Endothelial cell of umbilical vein (primary cell): ENCODE results near the gene ENOPH1. TPM values are rescaled to one million over a fixed set of nuclear protein-coding genes. Genes with fewer than 3 reads are reported as not detected.

ENCODE experiments used
- BruUV-seq: library from RNA; stranded (reverse); fragments of 400-500 nt; replicated peaks from 2 replicates; lab custom pipeline; 2021; lab: Mats Ljungman, UMichigan
- CTCF ChIA-PET: fragments of 300-600, 350-600 bp; sonication (Branson Sonifier 250); formaldehyde crosslinking; loops from one replicate; lab custom pipeline; 2021; ENCODE audit warnings: antibody characterized with exemption, inconsistent platforms; lab: Charles Lee
- POLR2A ChIA-PET: fragments of 300-600, 350-600 bp; sonication (Branson Sonifier 250); formaldehyde crosslinking; loops from one replicate; lab custom pipeline; 2021; ENCODE audit warnings: antibody characterized with exemption, inconsistent platforms; lab: Charles Lee
- DNase-seq: peaks from one replicate; pipeline ENCODE4 v3.0.0-alpha.2; 2011; ENCODE audit warnings: low read depth, low spot score
- FAIRE-seq: peaks from 2 replicates; lab custom pipeline; 2011; peaks lifted over from hg19 to GRCh38; lab: Jason Lieb, UNC
- H2AFZ ChIP-seq: 2 replicates; pipeline ENCODE4 v1.6.0; 2012; ENCODE audit warnings: low read depth, low read length, control low read depth, inconsistent platforms
- H3K27ac ChIP-seq: 2 replicates; pipeline ENCODE4 v1.5.1; 2011; ENCODE audit warnings: low read depth, mild to moderate bottlenecking, control low read depth, low read length, moderate library complexity; ENCODE audit not compliant: insufficient read depth
- H3K27me3 ChIP-seq, 2 experiments: 2 replicates each; pipeline versions ENCODE4 v1.6.0 to v1.6.1; 2011; ENCODE audit warnings: low read length in 2 of 2, mixed read lengths in 1 of 2; ENCODE audit not compliant: control insufficient read depth in 2 of 2, insufficient read depth in 2 of 2
- H3K36me3 ChIP-seq, 2 experiments: 2 replicates in 1 of 2; 3 replicates in 1 of 2; pipeline ENCODE4 v1.5.1; 2011; ENCODE audit warnings: low read length in 2 of 2, mild to moderate bottlenecking in 1 of 2, moderate library complexity in 1 of 2; ENCODE audit not compliant: control insufficient read depth in 2 of 2, insufficient read depth in 2 of 2; ENCODE audit errors: extremely low read depth in 1 of 2
- H3K4me1 ChIP-seq: 3 replicates; pipeline ENCODE4 v1.5.1; 2011; ENCODE audit warnings: mild to moderate bottlenecking, low read length; ENCODE audit not compliant: control insufficient read depth, insufficient read depth; ENCODE audit errors: extremely low read depth
- H3K4me2 ChIP-seq: 2 replicates; pipeline ENCODE4 v1.6.1; 2011; ENCODE audit warnings: low read length, control low read depth, mixed read lengths; ENCODE audit not compliant: insufficient read depth
- H3K4me3 ChIP-seq, 3 experiments: fragments of 200-600 bp in 1 of 3; sonication (generic), shearing (Covaris generic) in 1 of 3; replicated peaks in 1 of 3; 2 replicates each; pipeline ENCODE4 v1.5.1; 2011 to 2016; ENCODE audit warnings: control low read depth in 3 of 3, low read length in 3 of 3, mild to moderate bottlenecking in 2 of 3, inconsistent platforms in 1 of 3, low read depth in 1 of 3, moderate library complexity in 1 of 3; ENCODE audit not compliant: insufficient read depth in 1 of 3
- H3K79me2 ChIP-seq: 2 replicates; pipeline ENCODE4 v1.6.0; 2012; ENCODE audit warnings: low read length, inconsistent platforms; ENCODE audit not compliant: control insufficient read depth, insufficient read depth
- H3K9ac ChIP-seq: replicated peaks from 2 replicates; pipeline ENCODE3; 2011; ENCODE audit warnings: low read length, control low read depth; ENCODE audit not compliant: insufficient read depth; ENCODE audit errors: extremely low read depth
- H3K9me1 ChIP-seq: replicated peaks from 3 replicates; pipeline ENCODE4 v1.6.0; 2011; ENCODE audit warnings: mild to moderate bottlenecking, low read length; ENCODE audit not compliant: control insufficient read depth, insufficient read depth; ENCODE audit errors: extremely low read depth
- H3K9me3 ChIP-seq: replicated peaks from 2 replicates; pipeline ENCODE4 v1.5.1; 2012; ENCODE audit warnings: low read length, inconsistent platforms; ENCODE audit not compliant: control insufficient read depth, insufficient read depth
- H4K20me1 ChIP-seq: replicated peaks from 2 replicates; pipeline ENCODE3; 2011; ENCODE audit warnings: mild to moderate bottlenecking, low read length; ENCODE audit not compliant: control insufficient read depth, insufficient read depth; ENCODE audit errors: extremely low read depth
- CTCF ChIP-seq, 2 donors: IDR thresholded peaks; 1 replicate in 1 of 2; 2 replicates in 1 of 2; pipeline ENCODE4 v1.5.1; 2011; ENCODE audit warnings: low read length in 2 of 2, mild to moderate bottlenecking in 2 of 2, moderate library complexity in 2 of 2, control low read depth in 1 of 2, inconsistent platforms in 1 of 2, low read depth in 1 of 2; ENCODE audit not compliant: insufficient read depth in 1 of 2; ENCODE audit errors: extremely low read depth in 1 of 2
- EZH2 ChIP-seq: IDR thresholded peaks from 2 replicates; pipeline ENCODE4 v1.6.1; 2012; ENCODE audit warnings: borderline replicate concordance, low read depth, mild to moderate bottlenecking, moderate library complexity, low read length, inconsistent platforms; ENCODE audit not compliant: severe bottlenecking
- FOS ChIP-seq: IDR thresholded peaks from 2 replicates; pipeline ENCODE4 v1.6.1; 2011; ENCODE audit warnings: mild to moderate bottlenecking, low read length, moderate library complexity, borderline replicate concordance; ENCODE audit not compliant: insufficient read depth
- GATA2 ChIP-seq: IDR thresholded peaks from 2 replicates; pipeline ENCODE4 v1.7.0; 2011; ENCODE audit warnings: low read depth, mild to moderate bottlenecking, moderate library complexity, mixed read lengths, low read length; ENCODE audit not compliant: insufficient read length, insufficient read depth
- JUN ChIP-seq: IDR thresholded peaks from 2 replicates; pipeline ENCODE4 v1.6.1; 2011; ENCODE audit warnings: borderline replicate concordance, low read depth; ENCODE audit not compliant: insufficient read length, insufficient read depth
- MYC ChIP-seq: IDR thresholded peaks from one replicate; pipeline ENCODE4 v1.6.1; 2011; ENCODE audit warnings: mild to moderate bottlenecking, low read depth, low read length
- POLR2A ChIP-seq: IDR thresholded peaks from 2 replicates; pipeline ENCODE4 v1.6.1; 2012; ENCODE audit warnings: low read depth, mild to moderate bottlenecking, control low read depth, low read length
- POLR2AphosphoS5 ChIP-seq: IDR thresholded peaks from 2 replicates; pipeline ENCODE4 v1.6.1; 2012; ENCODE audit warnings: low read depth, mild to moderate bottlenecking, control low read depth, low read length, moderate library complexity; ENCODE audit not compliant: insufficient read depth
- dilution Hi-C: fragments of 300-500 bp; cut with MboI; formaldehyde crosslinking; loops from one replicate; pipeline ENCODE4 v1.15.0; 2019; ENCODE audit warnings: low sequenced_read_pairs; ENCODE audit not compliant: extremely low pct_ligation_motif_present
- intact Hi-C: fragments of 100-400 bp; cut with micrococcal nuclease; formaldehyde crosslinking; loops from one replicate; pipeline ENCODE4 v1.10.0; 2022
- polyA plus RNA-seq, 4 experiments: library from polyadenylated mRNA; depleted of rRNA in 3 of 4; stranded (reverse) in 3 of 4; unstranded in 1 of 4; fragments of >200 nt; gene quantifications; 2 replicates each; pipeline versions ENCODE4 v1.2.1 to v1.2.3, GENCODE V29; 2011 to 2012; ENCODE audit warnings: missing spikeins in 1 of 4
- total RNA-seq: library from RNA; stranded (reverse); gene quantifications from 2 replicates; pipeline ENCODE4 v1.2.3, GENCODE V29; 2021
- TF ChIP-seq, protein P1 (sequence below): IDR thresholded peaks from 2 replicates; pipeline ENCODE4 v1.6.1; 2011; ENCODE audit not compliant: insufficient read depth, insufficient read length

ENOPH1 gene
- total and polyA plus RNA-seq, 2 donors (not counting 3 experiments of a cell fraction or from before 2014, with no cell fraction given): 11.1 to 35.0 TPM

- H3K4me1 ChIP-seq: peaks cover 7% of the 10 kb centered on the region
- CTCF ChIA-PET: interaction anchor here (1.1 kb wide), 1 partner anchor 303 kb away, joined by 3 read pairs; no protein-coding TSS in a partner anchor
- POLR2A ChIA-PET: no interaction called here
- DNase-seq (no peak), FAIRE-seq (no peak)
- no peak for TF ChIP-seq JUN
- TF ChIP-seq, protein P1, sequence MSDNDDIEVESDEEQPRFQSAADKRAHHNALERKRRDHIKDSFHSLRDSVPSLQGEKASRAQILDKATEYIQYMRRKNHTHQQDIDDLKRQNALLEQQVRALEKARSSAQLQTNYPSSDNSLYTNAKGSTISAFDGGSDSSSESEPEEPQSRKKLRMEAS: no peak
- no peak for TF ChIP-seq MYC
- TF ChIP-seq EZH2: no peak
- TF ChIP-seq CTCF (IDR thresholded peaks at IDR 0.05; ENCODE audit: extremely low read depth in 1 of 2, insufficient read depth in 1 of 2, low read depth in 1 of 2, low read length in 2 of 2): no peak
- no peak for TF ChIP-seq POLR2A
- TF ChIP-seq GATA2: no peak
- TF ChIP-seq FOS: no peak
- TF ChIP-seq POLR2AphosphoS5: no peak
- no TSS peak for BruUV-seq
- dilution Hi-C loops: no loop called here
- intact Hi-C loops: no loop called here
- H3K4me2 ChIP-seq: no peak overlapping the region
- H3K27ac ChIP-seq: no peak overlapping the region
- peaks cover 4% of the 10 kb centered on the region for H4K20me1 ChIP-seq
- H3K36me3 ChIP-seq: no peaks in the 10 kb centered on the region
- H3K9me1 ChIP-seq: peaks cover 3% of the 10 kb centered on the region
- no peak overlapping the region for H3K9ac ChIP-seq
- no peak overlapping the region for H3K4me3 ChIP-seq
- H3K27me3 ChIP-seq: no peaks in the 10 kb centered on the region
- H3K9me3 ChIP-seq: no peaks in the 10 kb centered on the region
- H3K79me2 ChIP-seq: peaks cover 95% of the 10 kb centered on the region
- no peak overlapping the region for H2AFZ ChIP-seq
These were observed 5.7 kb downstream of the ENOPH1 start for GRCh38 chr4:82436130-82436529.
